Activated naive CD4-positive, alpha-beta T cell treated with anti-CD3 and anti-CD28 coated beads, Interleukin-2, amount 10 ng/mL, durations not matched to agents 7 days and 5 days (primary cell): Measurements from ENCODE around the gene ARMH3.

ENCODE experiments used
- CTCF ChIA-PET: fragments of 350-600 bp; sonication (Branson Sonifier 250); formaldehyde crosslinking; loops from one replicate; lab custom pipeline; 2021; ENCODE audit warnings: antibody characterized with exemption; lab: Charles Lee
- DNase-seq: peaks from one replicate; pipeline ENCODE4 v3.0.0-alpha.2; 2020
- H3K27ac Mint-ChIP-seq: one replicate; pipeline ENCODE4 v1.8.0; 2021; ENCODE audit warnings: mild to moderate bottlenecking, moderate library complexity, mixed read lengths
- H3K27me3 Mint-ChIP-seq: one replicate; pipeline ENCODE4 v1.8.0; 2021; ENCODE audit warnings: mild to moderate bottlenecking, mixed read lengths
- H3K36me3 Mint-ChIP-seq: one replicate; pipeline ENCODE4 v1.8.0; 2021; ENCODE audit warnings: mixed read lengths
- H3K4me1 Mint-ChIP-seq: one replicate; pipeline ENCODE4 v1.8.0; 2021; ENCODE audit warnings: mixed read lengths
- H3K4me3 Mint-ChIP-seq: one replicate; pipeline ENCODE4 v1.8.0; 2021; ENCODE audit warnings: mild to moderate bottlenecking, moderate library complexity, mixed read lengths
- H3K9me3 Mint-ChIP-seq: one replicate; pipeline ENCODE4 v1.8.0; 2021; ENCODE audit warnings: mixed read lengths

The ARMH3 gene

GRCh38 chr10:102055647-102056419, at the start of gene ARMH3:
Gene ARMH3, minus strand, starts transcription at chr10:102056173. Its CDS starts 16,059 bp downstream, at chr10:102040114.
- H3K4me1 Mint-ChIP-seq: peaks cover 42% of the 10 kb centered on the region
- no peaks in the 10 kb centered on the region for H3K27me3 Mint-ChIP-seq
- peak within 1 kb of the TSS; percentile 96 for H3K27ac Mint-ChIP-seq
- H3K36me3 Mint-ChIP-seq: peaks cover 11% of the 10 kb centered on the region
- CTCF ChIA-PET: interaction anchor here (0.7 to 1.2 kb wide), 2 partner anchors 15 to 215 kb away, joined by 3 to 6 read pairs; no protein-coding TSS in a partner anchor
- DNase-seq: peak; percentile 95
- H3K4me3 Mint-ChIP-seq: peak within 1 kb of the TSS; percentile 98
- H3K9me3 Mint-ChIP-seq: no peaks in the 10 kb centered on the region

DNA sequence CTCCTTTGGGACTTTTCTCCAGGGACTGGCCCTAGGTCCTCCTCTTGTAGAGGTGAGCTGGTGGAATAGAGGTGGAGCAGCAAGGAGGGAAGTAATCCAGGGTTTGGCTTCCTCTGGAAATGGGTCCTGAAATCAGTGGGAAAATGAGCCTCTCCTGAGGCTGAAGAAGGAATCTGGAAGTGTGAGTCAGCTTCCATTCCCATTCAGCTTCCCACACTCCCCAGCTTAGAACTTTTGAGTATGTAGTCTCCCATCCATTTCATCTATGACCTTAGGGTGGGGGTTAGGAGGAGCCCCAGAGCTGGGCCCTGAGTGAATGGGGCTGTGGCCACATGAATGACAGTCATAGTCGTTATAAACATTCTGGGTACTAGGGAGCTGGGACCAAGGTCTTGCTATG, 46.4 kb upstream of the ARMH3 start:
- CTCF ChIA-PET: interaction anchor here (1.6 kb wide), 2 partner anchors 10 to 262 kb away, joined by 3 to 5 read pairs; no protein-coding TSS in a partner anchor
- peaks cover 19% of the 10 kb centered on the region for H3K4me1 Mint-ChIP-seq
- H3K27ac Mint-ChIP-seq: peak overlapping the region; percentile 45
- no peak overlapping the region for H3K4me3 Mint-ChIP-seq
- no peak for DNase-seq
- H3K27me3 Mint-ChIP-seq: no peaks in the 10 kb centered on the region
- H3K9me3 Mint-ChIP-seq: no peaks in the 10 kb centered on the region
- peaks cover 14% of the 10 kb centered on the region for H3K36me3 Mint-ChIP-seq

DNA sequence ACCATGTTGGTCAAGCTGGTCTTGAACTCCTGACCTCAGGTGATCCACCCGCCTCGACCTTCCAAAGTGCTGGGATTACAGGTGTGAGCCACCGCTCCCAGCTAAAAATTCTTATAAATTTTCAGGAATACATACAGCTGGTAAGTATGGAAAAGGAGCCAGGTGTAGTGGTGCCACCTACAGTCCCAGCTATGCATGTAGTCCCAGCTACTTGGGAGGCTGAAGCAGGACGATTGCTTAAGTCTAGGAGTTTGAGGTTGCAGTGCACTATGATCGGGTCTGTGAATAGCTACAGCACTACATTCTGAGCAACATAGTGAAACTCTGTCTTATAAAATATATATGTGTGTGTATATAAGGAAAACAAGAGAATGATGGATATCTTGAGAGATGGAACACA, 45.2 kb upstream of the ARMH3 start:
- Mint-ChIP-seq H3K4me1 (peaks cover 17% of the 10 kb centered on the region), H3K9me3 (no peaks in the 10 kb centered on the region), H3K27ac (no peak overlapping the region), H3K27me3 (no peaks in the 10 kb centered on the region), H3K36me3 (peaks cover 11% of the 10 kb centered on the region), H3K4me3 (no peak overlapping the region)
- no peak for DNase-seq
- CTCF ChIA-PET: interaction anchor here (1.2 to 2.8 kb wide), 7 partner anchors 11 to 211 kb away, joined by 3 to 7 read pairs (median 5); no protein-coding TSS in a partner anchor

GRCh38 chr10:102096449-102096848, 40.5 kb upstream of the ARMH3 start:
- CTCF ChIA-PET: no interaction called here
- Mint-ChIP-seq H3K36me3 (peaks cover 2% of the 10 kb centered on the region), H3K4me1 (no peaks in the 10 kb centered on the region), H3K9me3 (no peaks in the 10 kb centered on the region), H3K4me3 (no peak overlapping the region), H3K27me3 (no peaks in the 10 kb centered on the region), H3K27ac (no peak overlapping the region)
- DNase-seq: no peak

- H3K27me3 Mint-ChIP-seq: no peaks in the 10 kb centered on the region
- H3K4me3 Mint-ChIP-seq: no peak overlapping the region
- peaks cover 3% of the 10 kb centered on the region for H3K36me3 Mint-ChIP-seq
- H3K27ac Mint-ChIP-seq: no peak overlapping the region
- no peaks in the 10 kb centered on the region for H3K4me1 Mint-ChIP-seq
- CTCF ChIA-PET: no interaction called here
- H3K9me3 Mint-ChIP-seq: no peaks in the 10 kb centered on the region
- DNase-seq: no peak
Observed at GRCh38 chr10:102090772-102091171, 34.8 kb upstream of the ARMH3 start.

- H3K36me3 Mint-ChIP-seq: peaks cover 3% of the 10 kb centered on the region
- no peaks in the 10 kb centered on the region for H3K27me3 Mint-ChIP-seq
- no peak overlapping the region for H3K4me3 Mint-ChIP-seq
- no peak for DNase-seq
- CTCF ChIA-PET: interaction anchor here (0.6 kb wide), 1 partner anchor 246 kb away, joined by 3 read pairs; no protein-coding TSS in a partner anchor
- no peak overlapping the region for H3K27ac Mint-ChIP-seq
- no peaks in the 10 kb centered on the region for H3K4me1 Mint-ChIP-seq
- no peaks in the 10 kb centered on the region for H3K9me3 Mint-ChIP-seq
Observed at GRCh38 chr10:102086196-102086595, 30.2 kb upstream of the ARMH3 start.

DNA sequence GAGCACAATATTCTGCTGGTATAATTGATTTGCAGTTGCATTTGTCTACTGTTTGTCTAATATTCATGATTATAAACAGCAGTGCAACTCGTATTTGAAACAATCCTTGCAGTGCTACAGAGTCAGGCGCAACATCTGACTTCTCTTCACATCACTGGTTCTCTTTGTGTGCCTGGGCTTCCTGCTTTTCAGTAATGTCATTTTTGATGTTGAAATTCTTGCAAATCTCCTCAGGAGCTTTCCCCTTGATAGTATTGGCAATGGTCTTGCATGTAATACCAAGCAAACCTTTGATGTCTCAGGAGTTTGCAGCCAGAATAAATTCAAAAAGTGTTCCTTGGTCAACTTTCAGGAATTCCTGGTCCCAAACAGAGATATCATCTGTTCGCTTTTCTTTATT, 29.4 kb upstream of the ARMH3 start:
- no peak overlapping the region for H3K27ac Mint-ChIP-seq
- CTCF ChIA-PET: no interaction called here
- H3K27me3 Mint-ChIP-seq: no peaks in the 10 kb centered on the region
- no peaks in the 10 kb centered on the region for H3K9me3 Mint-ChIP-seq
- no peak for DNase-seq
- H3K4me1 Mint-ChIP-seq: no peaks in the 10 kb centered on the region
- H3K4me3 Mint-ChIP-seq: no peak overlapping the region
- no peaks in the 10 kb centered on the region for H3K36me3 Mint-ChIP-seq

- Mint-ChIP-seq H3K36me3 (no peaks in the 10 kb centered on the region), H3K4me3 (no peak overlapping the region), H3K9me3 (no peaks in the 10 kb centered on the region), H3K4me1 (no peaks in the 10 kb centered on the region), H3K27ac (no peak overlapping the region), H3K27me3 (no peaks in the 10 kb centered on the region)
- CTCF ChIA-PET: interaction anchor here (1.3 kb wide), 1 partner anchor 74 kb away, joined by 5 read pairs; no protein-coding TSS in a partner anchor
- no peak for DNase-seq
Observed at GRCh38 chr10:102083541-102083940, 27.6 kb upstream of the ARMH3 start.

- Mint-ChIP-seq H3K4me1 (no peaks in the 10 kb centered on the region), H3K4me3 (no peak overlapping the region), H3K27ac (no peak overlapping the region), H3K9me3 (no peaks in the 10 kb centered on the region), H3K36me3 (peaks cover 4% of the 10 kb centered on the region), H3K27me3 (peaks cover 3% of the 10 kb centered on the region)
- CTCF ChIA-PET: interaction anchor here (0.7 to 11.6 kb wide), 31 partner anchors 8 to 292 kb away, joined by 3 to 91 read pairs (median 4); no protein-coding TSS in a partner anchor
- DNase-seq: peak; percentile 89
Observed at GRCh38 chr10:102072673-102073527, 16.9 kb upstream of the ARMH3 start.

- no peaks in the 10 kb centered on the region for H3K9me3 Mint-ChIP-seq
- H3K4me1 Mint-ChIP-seq: peaks cover 22% of the 10 kb centered on the region
- no peak overlapping the region for H3K4me3 Mint-ChIP-seq
- DNase-seq: no peak
- CTCF ChIA-PET: interaction anchor here (1.3 to 11.6 kb wide), 4 partner anchors 179 to 288 kb away, joined by 4 to 91 read pairs (median 6); no protein-coding TSS in a partner anchor
- H3K27ac Mint-ChIP-seq: no peak overlapping the region
- no peaks in the 10 kb centered on the region for H3K27me3 Mint-ChIP-seq
- peaks cover 9% of the 10 kb centered on the region for H3K36me3 Mint-ChIP-seq
Observed at GRCh38 chr10:102069071-102069470, 13.1 kb upstream of the ARMH3 start.

- H3K9me3 Mint-ChIP-seq: no peaks in the 10 kb centered on the region
- H3K4me3 Mint-ChIP-seq: no peak overlapping the region
- no peak overlapping the region for H3K27ac Mint-ChIP-seq
- peaks cover 9% of the 10 kb centered on the region for H3K36me3 Mint-ChIP-seq
- CTCF ChIA-PET: interaction anchor here (1.0 to 11.6 kb wide), 6 partner anchors 33 to 287 kb away, joined by 3 to 91 read pairs (median 5); no protein-coding TSS in a partner anchor
- no peak for DNase-seq
- H3K4me1 Mint-ChIP-seq: peaks cover 24% of the 10 kb centered on the region
- no peaks in the 10 kb centered on the region for H3K27me3 Mint-ChIP-seq
Observed at GRCh38 chr10:102068216-102068615, 12.2 kb upstream of the ARMH3 start.

GRCh38 chr10:102067091-102067916, 11.3 kb upstream of the ARMH3 start:
- CTCF ChIA-PET: interaction anchor here (0.6 to 11.6 kb wide), 7 partner anchors 8 to 286 kb away, joined by 3 to 91 read pairs (median 5); no protein-coding TSS in a partner anchor
- no peak overlapping the region for H3K27ac Mint-ChIP-seq

GRCh38 chr10:102066399-102067088, 10.6 kb upstream of the ARMH3 start:
- H3K36me3 Mint-ChIP-seq: peaks cover 9% of the 10 kb centered on the region
- CTCF ChIA-PET: interaction anchor here (0.6 to 11.6 kb wide), 8 partner anchors 9 to 285 kb away, joined by 3 to 91 read pairs (median 4); no protein-coding TSS in a partner anchor
- peak overlapping the region; percentile 85 for H3K4me3 Mint-ChIP-seq
- H3K27ac Mint-ChIP-seq: peak overlapping the region; percentile 90
- DNase-seq: no peak
- peaks cover 32% of the 10 kb centered on the region for H3K4me1 Mint-ChIP-seq
- H3K27me3 Mint-ChIP-seq: no peaks in the 10 kb centered on the region
- no peaks in the 10 kb centered on the region for H3K9me3 Mint-ChIP-seq

More at GRCh38 chr10:102067091-102067916, 11.3 kb upstream of the ARMH3 start:
- Mint-ChIP-seq H3K4me3 (peak overlapping the region; percentile 60), H3K27me3 (no peaks in the 10 kb centered on the region), H3K4me1 (peaks cover 32% of the 10 kb centered on the region), H3K36me3 (peaks cover 9% of the 10 kb centered on the region), H3K9me3 (no peaks in the 10 kb centered on the region)
- no peak for DNase-seq
